Neural cell (in vitro differentiated cells): ENCODE data around the gene CLEC16A. TPM values are rescaled to one million over a fixed set of nuclear protein-coding genes. Genes with fewer than 3 reads are reported as not detected.

Source experiments
- H2AFZ ChIP-seq: fragments of 200-600, 300-800 bp; sonication (generic), shearing (Covaris generic); 2 replicates; pipeline ENCODE4 v1.6.0; 2014; ENCODE audit warnings: low read depth, mild to moderate bottlenecking, antibody characterized with exemption, low read length, moderate library complexity
- H3F3A ChIP-seq: fragments of 200-600 bp; shearing (Covaris generic); 2 replicates; pipeline ENCODE4 v1.6.1; 2016; ENCODE audit warnings: mild to moderate bottlenecking, moderate library complexity, mixed read lengths, antibody characterized with exemption, low read length; ENCODE audit not compliant: insufficient read depth, poor library complexity, severe bottlenecking
- H3K27ac ChIP-seq: fragments of 200-600, 300-800 bp; sonication (generic), shearing (Covaris generic); 2 replicates; pipeline ENCODE4 v1.5.1; 2014; ENCODE audit warnings: mild to moderate bottlenecking, low read length, moderate library complexity
- H3K27me3 ChIP-seq: fragments of 300-800, 200-600 bp; sonication (generic), shearing (Covaris generic); 2 replicates; pipeline ENCODE4 v1.6.0; 2014; ENCODE audit warnings: mild to moderate bottlenecking, low read depth, low read length, moderate library complexity; ENCODE audit not compliant: insufficient read depth
- H3K36me3 ChIP-seq: fragments of 300-800, 200-600 bp; sonication (generic), shearing (Covaris generic); 2 replicates; pipeline ENCODE4 v1.5.1; 2014; ENCODE audit warnings: mild to moderate bottlenecking, antibody characterized with exemption, low read length, moderate library complexity; ENCODE audit not compliant: insufficient read depth
- H3K4me2 ChIP-seq: fragments of 300-800, 200-600 bp; sonication (generic), shearing (Covaris generic); 2 replicates; pipeline ENCODE4 v1.6.0; 2014; ENCODE audit warnings: mild to moderate bottlenecking, low read length
- H3K4me3 ChIP-seq: fragments of 300-800, 200-600 bp; sonication (generic), shearing (Covaris generic); 2 replicates; pipeline ENCODE4 v1.5.1; 2014; ENCODE audit warnings: mild to moderate bottlenecking, low read length, moderate library complexity
- H3K79me2 ChIP-seq: fragments of 200-600 bp; shearing (Covaris generic); replicated peaks from 2 replicates; pipeline ENCODE4 v1.6.0; 2014; ENCODE audit warnings: mild to moderate bottlenecking, low read length, moderate library complexity; ENCODE audit not compliant: insufficient read depth
- H3K9ac ChIP-seq: fragments of 300-800, 200-600 bp; sonication (generic), shearing (Covaris generic); 2 replicates; pipeline ENCODE4 v1.6.1; 2016; ENCODE audit warnings: mild to moderate bottlenecking, low read length, mixed read lengths
- H3K9me2 ChIP-seq: fragments of 200-600 bp; shearing (Covaris generic); 2 replicates; pipeline ENCODE4 v1.6.1; 2016; ENCODE audit warnings: mild to moderate bottlenecking, low read length, mixed read lengths; ENCODE audit not compliant: insufficient read depth
- H3K9me3 ChIP-seq: fragments of 200-600, 300-800 bp; sonication (generic), shearing (Covaris generic); 2 replicates; pipeline ENCODE4 v1.6.1; 2016; ENCODE audit warnings: mild to moderate bottlenecking, mixed run types, low read length, moderate library complexity, mixed read lengths
- H4K20me1 ChIP-seq: fragments of 200-600 bp; shearing (Covaris generic); 2 replicates; pipeline ENCODE4 v1.6.1; 2016; ENCODE audit warnings: mild to moderate bottlenecking, mixed run types; ENCODE audit not compliant: insufficient read depth
- CTCF ChIP-seq: fragments of 450-650 bp; IDR thresholded peaks from 2 replicates; pipeline ENCODE4 v1.5.1; 2014; ENCODE audit warnings: antibody characterized with exemption, mild to moderate bottlenecking, moderate library complexity; ENCODE audit not compliant: poor library complexity, severe bottlenecking
- EP300 ChIP-seq: fragments of 450-650 bp; conservative IDR thresholded peaks from 2 replicates; pipeline ENCODE4 v1.6.1; 2014; ENCODE audit warnings: antibody characterized with exemption, mild to moderate bottlenecking, moderate library complexity; ENCODE audit not compliant: poor library complexity, severe bottlenecking
- EZH2 ChIP-seq: fragments of 200-600, 300-800 bp; shearing (Covaris generic), sonication (generic); IDR thresholded peaks from 2 replicates; pipeline ENCODE4 v1.6.1; 2014; ENCODE audit warnings: antibody characterized with exemption, low read length, borderline replicate concordance, mild to moderate bottlenecking; ENCODE audit not compliant: insufficient read depth, poor library complexity, severe bottlenecking
- MXI1 ChIP-seq: fragments of 450-650 bp; conservative IDR thresholded peaks from 2 replicates; pipeline ENCODE4 v1.6.1; 2014; ENCODE audit warnings: antibody characterized with exemption, mild to moderate bottlenecking; ENCODE audit not compliant: poor library complexity, severe bottlenecking
- POLR2AphosphoS5 ChIP-seq: IDR thresholded peaks from 2 replicates; pipeline ENCODE4 v1.6.1; 2012
- RAD21 ChIP-seq: fragments of 450-650 bp; conservative IDR thresholded peaks from 2 replicates; pipeline ENCODE4 v1.6.1; 2014; ENCODE audit warnings: antibody characterized with exemption, mild to moderate bottlenecking, moderate library complexity
- SMC3 ChIP-seq: fragments of 450-650 bp; conservative IDR thresholded peaks from 2 replicates; pipeline ENCODE4 v1.6.1; 2014; ENCODE audit warnings: antibody characterized with exemption, mild to moderate bottlenecking, moderate library complexity; ENCODE audit not compliant: poor library complexity
- TAF1 ChIP-seq: IDR thresholded peaks from 2 replicates; pipeline ENCODE4 v1.6.1; 2012; ENCODE audit warnings: low read depth
- polyA plus RNA-seq: library from polyadenylated mRNA; depleted of rRNA; stranded (reverse); fragments of >200 nt; gene quantifications from 2 replicates; pipeline ENCODE4 v1.2.3, GENCODE V29; 2014
- TF ChIP-seq, protein P1 (sequence below): IDR thresholded peaks from 2 replicates; pipeline ENCODE4 v1.6.1; 2012; ENCODE audit warnings: borderline replicate concordance

Gene CLEC16A
- polyA plus RNA-seq, 1 donor from 2014 or later, result 11.1 TPM

GRCh38 chr16:10931977-10932632 lies 12.3 kb upstream of the CLEC16A start:
- H4K20me1 ChIP-seq, result no peaks in the 10 kb centered on the region

DNA sequence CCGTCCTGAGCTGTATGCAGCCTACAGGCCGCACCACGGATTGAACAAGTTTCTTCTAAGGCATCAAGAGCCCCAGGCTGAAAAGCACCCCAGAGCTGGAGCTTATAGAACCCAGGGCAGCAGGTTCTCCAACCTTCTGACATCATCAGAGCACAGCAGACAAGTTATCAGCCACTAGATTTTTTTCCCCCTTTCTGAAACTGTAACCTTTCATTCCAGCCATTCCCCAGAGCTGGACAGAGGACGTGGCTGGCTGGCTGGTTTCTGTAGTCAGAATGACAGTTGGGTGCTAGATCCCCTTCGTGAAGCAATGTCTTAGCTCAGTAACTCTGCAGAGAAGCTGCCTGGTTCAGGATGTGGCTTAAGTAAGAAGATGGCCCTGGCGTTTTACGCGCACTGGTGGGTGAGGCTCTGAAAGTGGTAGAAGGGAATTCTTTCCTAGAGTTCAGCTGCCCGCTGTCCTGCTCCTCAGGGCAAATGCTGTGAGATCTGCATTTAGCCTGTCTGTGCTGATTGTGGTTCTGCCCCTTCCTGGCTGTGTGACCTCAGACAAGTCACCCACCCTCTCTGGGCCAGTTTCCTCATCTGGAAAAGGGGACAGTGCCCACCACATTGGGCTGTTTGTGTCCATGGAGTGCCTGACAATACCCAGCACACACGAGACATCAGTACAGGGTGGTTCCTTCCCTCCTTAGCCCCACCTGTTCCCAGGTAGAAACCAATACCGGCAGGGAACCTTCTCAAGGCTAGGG lies 11.2 kb upstream of the CLEC16A start:
- H3K9me3 ChIP-seq, result no peaks in the 10 kb centered on the region
- H3K27ac ChIP-seq, result no peak overlapping the region
- H3K36me3 ChIP-seq, result no peaks in the 10 kb centered on the region
- H3K4me3 ChIP-seq, result no peak overlapping the region
- H4K20me1 ChIP-seq, result no peaks in the 10 kb centered on the region
- H3K79me2 ChIP-seq, result no peaks in the 10 kb centered on the region
- H3F3A ChIP-seq, result no peaks in the 10 kb centered on the region
- no peaks in the 10 kb centered on the region for H3K9me2 ChIP-seq
- no peak overlapping the region for H3K9ac ChIP-seq
- no peaks in the 10 kb centered on the region for H3K27me3 ChIP-seq
- no peak overlapping the region for H3K4me2 ChIP-seq
- H2AFZ ChIP-seq, result no peak overlapping the region
- no peak for TF ChIP-seq EZH2
- no peak for TF ChIP-seq EP300
- TF ChIP-seq RAD21, result no peak
- TF ChIP-seq CTCF, result no peak
- TF ChIP-seq, protein P1, sequence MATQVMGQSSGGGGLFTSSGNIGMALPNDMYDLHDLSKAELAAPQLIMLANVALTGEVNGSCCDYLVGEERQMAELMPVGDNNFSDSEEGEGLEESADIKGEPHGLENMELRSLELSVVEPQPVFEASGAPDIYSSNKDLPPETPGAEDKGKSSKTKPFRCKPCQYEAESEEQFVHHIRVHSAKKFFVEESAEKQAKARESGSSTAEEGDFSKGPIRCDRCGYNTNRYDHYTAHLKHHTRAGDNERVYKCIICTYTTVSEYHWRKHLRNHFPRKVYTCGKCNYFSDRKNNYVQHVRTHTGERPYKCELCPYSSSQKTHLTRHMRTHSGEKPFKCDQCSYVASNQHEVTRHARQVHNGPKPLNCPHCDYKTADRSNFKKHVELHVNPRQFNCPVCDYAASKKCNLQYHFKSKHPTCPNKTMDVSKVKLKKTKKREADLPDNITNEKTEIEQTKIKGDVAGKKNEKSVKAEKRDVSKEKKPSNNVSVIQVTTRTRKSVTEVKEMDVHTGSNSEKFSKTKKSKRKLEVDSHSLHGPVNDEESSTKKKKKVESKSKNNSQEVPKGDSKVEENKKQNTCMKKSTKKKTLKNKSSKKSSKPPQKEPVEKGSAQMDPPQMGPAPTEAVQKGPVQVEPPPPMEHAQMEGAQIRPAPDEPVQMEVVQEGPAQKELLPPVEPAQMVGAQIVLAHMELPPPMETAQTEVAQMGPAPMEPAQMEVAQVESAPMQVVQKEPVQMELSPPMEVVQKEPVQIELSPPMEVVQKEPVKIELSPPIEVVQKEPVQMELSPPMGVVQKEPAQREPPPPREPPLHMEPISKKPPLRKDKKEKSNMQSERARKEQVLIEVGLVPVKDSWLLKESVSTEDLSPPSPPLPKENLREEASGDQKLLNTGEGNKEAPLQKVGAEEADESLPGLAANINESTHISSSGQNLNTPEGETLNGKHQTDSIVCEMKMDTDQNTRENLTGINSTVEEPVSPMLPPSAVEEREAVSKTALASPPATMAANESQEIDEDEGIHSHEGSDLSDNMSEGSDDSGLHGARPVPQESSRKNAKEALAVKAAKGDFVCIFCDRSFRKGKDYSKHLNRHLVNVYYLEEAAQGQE, result no peak
- TF ChIP-seq POLR2AphosphoS5, result no peak

More at GRCh38 chr16:10931977-10932632, 12.3 kb upstream of the CLEC16A start:
- Histone ChIP-seq H3K27ac (no peak overlapping the region), H3K36me3 (no peaks in the 10 kb centered on the region), H3K27me3 (no peaks in the 10 kb centered on the region), H3K4me3 (no peak overlapping the region), H2AFZ (no peak overlapping the region), H3K4me2 (no peak overlapping the region), H3K79me2 (no peaks in the 10 kb centered on the region), H3F3A (no peaks in the 10 kb centered on the region), H3K9me2 (no peaks in the 10 kb centered on the region), H3K9me3 (no peaks in the 10 kb centered on the region), H3K9ac (no peak overlapping the region)
- TF ChIP-seq CTCF, result no peak
- TF ChIP-seq, protein P1, result no peak
- no peak for TF ChIP-seq SMC3
- TF ChIP-seq TAF1, result no peak
- TF ChIP-seq EP300, result no peak
- no peak for TF ChIP-seq MXI1
- no peak for TF ChIP-seq RAD21
- TF ChIP-seq EZH2, result no peak
- TF ChIP-seq POLR2AphosphoS5, result no peak
